H1 (cell line): ENCODE results near the gene CELF2. TPM values are rescaled to one million over a fixed set of nuclear protein-coding genes. Genes with fewer than 3 reads are reported as not detected.

ENCODE experiments used
- ATF3 ChIP-seq: IDR thresholded peaks from 2 replicates; pipeline ENCODE4 v1.6.1; 2011; ENCODE audit warnings: low read depth, mild to moderate bottlenecking, low read length; ENCODE audit not compliant: insufficient read depth
- BACH1 ChIP-seq: IDR thresholded peaks from 2 replicates; pipeline ENCODE4 v1.6.1; 2012; ENCODE audit warnings: low read length, improper control_type of control experiment
- CBX8 ChIP-seq: fragments of 300-800, 300-1000 bp; sonication (generic); IDR thresholded peaks from 2 replicates; pipeline ENCODE4 v1.7.1; 2016; ENCODE audit warnings: low read depth, low read length, borderline replicate concordance
- HDAC2 ChIP-seq, 2 experiments: fragments of 300-600 bp in 1 of 2; sonication (generic) in 1 of 2; IDR thresholded peaks; 2 replicates each; pipeline ENCODE4 v1.6.1; 2011 to 2012; ENCODE audit warnings: low read depth in 2 of 2, low read length in 2 of 2, mild to moderate bottlenecking in 2 of 2, moderate library complexity in 2 of 2, borderline replicate concordance in 1 of 2, inconsistent platforms in 1 of 2
- POLR2A ChIP-seq, 2 experiments: IDR thresholded peaks; 1 replicate in 1 of 2; 2 replicates in 1 of 2; pipeline ENCODE4 v1.6.1; 2011; ENCODE audit warnings: low read depth in 2 of 2, low read length in 2 of 2, mild to moderate bottlenecking in 2 of 2; ENCODE audit errors: control extremely low read depth in 1 of 2
- SIX5 ChIP-seq: IDR thresholded peaks from 2 replicates; pipeline ENCODE4 v1.6.1; 2011; ENCODE audit warnings: mild to moderate bottlenecking, low read depth, low read length
- TAF7 ChIP-seq: optimal IDR thresholded peaks from 2 replicates; pipeline ENCODE3; 2011; ENCODE audit warnings: low read depth, mild to moderate bottlenecking, inconsistent platforms, low read length, moderate library complexity, borderline replicate concordance
- TBP ChIP-seq: IDR thresholded peaks from 2 replicates; pipeline ENCODE4 v1.6.1; 2011; ENCODE audit warnings: low read depth, low read length, improper control_type of control experiment
- polyA plus RNA-seq, 7 experiments: library from polyadenylated mRNA; depleted of rRNA in 3 of 7; stranded (reverse) in 5 of 7; unstranded in 2 of 7; fragments of >200 nt in 5 of 7; fragments of 200-250 nt in 2 of 7; gene quantifications; 1 replicate in 5 of 7; 2 replicates in 1 of 7; 4 replicates in 1 of 7; pipeline versions ENCODE4 v1.2.1 to v1.2.3, GENCODE V29; 2011 to 2013; ENCODE audit warnings: missing spikeins in 2 of 7, mixed read lengths in 2 of 7
- total RNA-seq: library from RNA; stranded (reverse); fragmentation: NEBNext Ultra II Directional; extraction: Animal tissue kit (Norgen Biotek cat#: 25700); gene quantifications from 2 replicates; pipeline ENCODE4 v1.2.1, GENCODE V29; 2021

Gene CELF2
- total and polyA plus RNA-seq, 2 of the 8 experiments (the other 6 are each of a cell fraction or from before 2014, with no cell fraction given) = 18.3 to 22.7 TPM

- TF ChIP-seq ATF3 (no peak), POLR2A (IDR thresholded peaks at IDR 0.05; ENCODE audit: control extremely low read depth in 1 of 2, low read depth in 2 of 2, low read length in 2 of 2) (no peak), HDAC2 (IDR thresholded peaks at IDR 0.05; ENCODE audit: borderline replicate concordance in 1 of 2, low read depth in 2 of 2, low read length in 2 of 2) (no peak), TBP (no peak), TAF7 (no peak), BACH1 (no peak), SIX5 (no peak), CBX8 (no peak)
Measured at GRCh38 chr10:11208243-11208642, 190.6 kb downstream of the CELF2 start (continued).
